CMK (cell line): Measurements from ENCODE around the gene KRTAP10-12.

Experiments
- DNase-seq: peaks from one replicate; pipeline ENCODE4 v3.0.0-alpha.2; 2010; ENCODE audit warnings: low read depth

KRTAP10-12 gene

DNA sequence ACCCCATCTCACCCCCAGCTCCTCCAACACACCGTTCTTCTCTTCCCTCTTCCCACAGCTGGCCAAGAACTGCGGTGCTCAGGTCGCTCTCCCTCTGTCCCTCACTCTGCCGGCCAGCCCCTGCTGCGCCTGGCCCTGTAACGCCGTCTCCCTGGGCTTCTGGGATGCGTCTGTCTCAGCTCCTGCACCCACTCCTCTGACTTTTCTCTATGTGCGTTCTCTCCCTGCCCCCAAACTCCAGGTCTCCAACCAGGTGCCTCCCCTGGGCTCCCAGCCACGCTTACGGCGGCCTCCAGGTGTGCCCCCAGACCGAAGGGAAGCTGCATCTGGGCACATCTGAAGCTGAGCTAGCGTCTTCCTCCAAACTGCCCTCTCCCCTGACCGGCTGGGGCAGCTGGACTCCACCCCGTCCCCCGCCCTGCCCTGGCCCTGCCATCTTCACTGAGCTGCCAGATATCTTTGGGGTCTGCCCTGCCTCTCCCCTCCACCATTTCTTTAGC, 2.6 kb downstream of the KRTAP10-12 start:
- DNase-seq = no peak

DNA sequence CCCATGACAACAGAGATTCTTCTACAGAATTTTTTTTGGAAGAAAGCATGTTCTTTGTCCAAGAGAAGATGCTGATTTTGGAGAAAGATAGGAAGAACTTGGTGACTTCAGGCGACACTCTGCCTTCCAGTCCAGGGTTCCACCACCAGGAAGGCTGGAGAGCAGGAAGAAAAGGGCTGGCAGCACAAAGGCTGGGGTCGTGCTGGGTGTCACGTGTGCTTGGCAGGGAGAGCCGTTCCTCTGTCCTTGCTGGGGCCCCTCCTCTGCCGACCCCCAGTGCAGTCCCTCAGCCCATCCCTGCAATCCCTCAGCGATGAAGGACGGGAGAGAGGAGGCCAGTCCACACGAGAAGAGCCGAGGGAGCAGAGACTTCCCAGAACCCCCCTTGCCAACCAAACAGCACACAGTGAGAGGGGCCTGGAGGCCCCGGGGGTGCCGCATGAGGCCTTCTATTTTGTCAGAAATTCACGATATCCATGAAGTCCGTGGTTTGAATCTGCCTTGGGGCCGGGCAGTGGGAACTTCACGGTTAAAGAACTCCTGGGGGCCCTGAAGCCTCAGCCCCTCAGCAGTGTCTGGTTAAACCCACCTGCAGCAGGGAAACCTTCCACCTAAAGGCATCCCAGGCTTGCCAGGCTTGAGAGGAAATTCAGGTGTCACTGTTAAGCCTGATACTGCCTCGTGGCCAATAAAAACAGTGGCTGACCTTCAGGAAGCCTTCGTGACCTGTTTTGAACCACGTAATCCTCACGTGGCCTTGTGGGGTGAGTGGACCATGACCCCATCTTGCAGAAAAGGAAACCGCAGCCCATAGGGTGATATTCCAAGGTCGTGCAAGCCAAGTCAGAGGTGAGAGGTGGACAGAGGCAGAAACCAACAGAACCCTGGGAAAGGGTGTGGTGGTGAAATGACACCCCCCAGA, 3.4 kb downstream of the KRTAP10-12 start:
- DNase-seq = no peak

- DNase-seq = no peak
Measured at GRCh38 chr21:44701023-44701400, 4.0 kb downstream of the KRTAP10-12 start.

DNA sequence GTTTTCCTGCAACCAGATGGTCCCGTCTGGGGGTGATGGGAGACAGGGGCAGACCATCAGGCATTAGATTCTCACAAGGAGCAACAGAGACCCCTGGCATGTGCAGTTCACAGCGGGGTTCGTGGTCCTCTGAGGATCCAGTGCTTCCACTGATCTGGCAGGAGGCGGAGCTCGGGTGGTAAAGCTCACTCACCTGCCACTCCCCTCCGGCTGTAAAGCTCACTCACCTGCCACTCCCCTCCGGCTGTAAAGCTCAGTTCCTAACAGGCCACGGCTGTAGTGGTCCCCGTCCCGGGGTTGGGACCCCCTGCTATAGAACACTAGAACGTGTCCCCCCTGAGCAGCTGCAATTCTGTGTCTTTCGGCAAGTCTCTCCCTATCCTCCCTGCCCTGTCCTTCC, 4.6 kb downstream of the KRTAP10-12 start:
- no peak for DNase-seq

GRCh38 chr21:44702111-44702972, 5.4 kb downstream of the KRTAP10-12 start:
- DNase-seq = no peak

DNA sequence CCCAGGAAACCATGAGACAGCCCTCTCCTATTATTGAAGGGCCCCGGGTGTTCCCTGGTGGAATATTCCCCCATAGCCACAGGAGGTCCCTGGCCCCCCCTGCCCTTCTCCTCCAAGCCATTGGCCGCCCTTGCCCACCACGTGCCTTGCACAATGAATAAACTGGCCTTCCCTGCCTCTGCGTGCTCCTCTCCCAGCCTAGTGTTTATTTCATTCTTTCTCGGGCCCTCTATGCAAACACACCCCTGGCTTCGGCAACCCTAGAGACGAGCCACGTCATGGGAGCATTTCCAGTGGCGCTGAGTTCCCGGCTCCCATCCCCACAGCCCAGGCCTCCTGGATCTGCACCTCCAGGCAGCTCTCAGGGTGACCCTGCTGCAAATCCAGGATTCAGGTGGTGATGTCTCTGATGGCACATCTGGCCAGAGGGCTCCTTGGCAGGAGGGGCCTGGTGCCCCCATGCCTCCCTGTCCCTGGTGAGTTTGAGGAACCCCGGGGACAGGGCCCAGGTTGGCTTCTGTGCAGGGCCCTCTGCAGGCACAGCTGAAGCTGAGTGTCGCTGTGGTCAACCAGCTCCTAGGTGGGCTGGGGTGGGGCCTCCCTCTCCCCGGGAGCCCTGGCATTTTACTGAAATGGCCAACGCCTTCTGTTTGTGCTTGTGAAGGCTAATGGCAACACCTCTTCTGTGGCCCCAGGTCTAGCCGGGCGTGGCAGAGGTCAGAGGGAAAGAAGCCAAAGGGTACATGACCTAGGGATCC, 6.2 kb downstream of the KRTAP10-12 start:
- no peak for DNase-seq

- DNase-seq = no peak
Measured at GRCh38 chr21:44703731-44704635, 7.0 kb downstream of the KRTAP10-12 start.

DNA sequence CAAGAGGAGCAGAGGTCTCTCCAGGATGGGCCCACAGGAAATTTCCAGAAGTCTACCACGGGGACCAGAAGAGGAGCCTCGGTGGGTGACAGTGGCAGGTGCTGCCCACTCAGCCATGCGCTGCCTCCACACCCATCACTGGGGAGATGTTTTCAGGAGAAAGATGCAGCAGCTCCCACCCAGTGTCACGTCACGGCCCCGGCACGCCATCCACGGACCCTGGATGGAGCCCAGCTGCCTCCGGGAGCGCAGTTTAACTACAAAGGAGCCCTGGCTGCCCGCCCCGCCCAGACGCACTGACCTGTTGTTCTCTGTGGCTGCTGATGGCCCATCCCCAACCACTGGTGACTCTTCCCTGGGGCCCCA, 7.6 kb downstream of the KRTAP10-12 start:
- no peak for DNase-seq

DNA sequence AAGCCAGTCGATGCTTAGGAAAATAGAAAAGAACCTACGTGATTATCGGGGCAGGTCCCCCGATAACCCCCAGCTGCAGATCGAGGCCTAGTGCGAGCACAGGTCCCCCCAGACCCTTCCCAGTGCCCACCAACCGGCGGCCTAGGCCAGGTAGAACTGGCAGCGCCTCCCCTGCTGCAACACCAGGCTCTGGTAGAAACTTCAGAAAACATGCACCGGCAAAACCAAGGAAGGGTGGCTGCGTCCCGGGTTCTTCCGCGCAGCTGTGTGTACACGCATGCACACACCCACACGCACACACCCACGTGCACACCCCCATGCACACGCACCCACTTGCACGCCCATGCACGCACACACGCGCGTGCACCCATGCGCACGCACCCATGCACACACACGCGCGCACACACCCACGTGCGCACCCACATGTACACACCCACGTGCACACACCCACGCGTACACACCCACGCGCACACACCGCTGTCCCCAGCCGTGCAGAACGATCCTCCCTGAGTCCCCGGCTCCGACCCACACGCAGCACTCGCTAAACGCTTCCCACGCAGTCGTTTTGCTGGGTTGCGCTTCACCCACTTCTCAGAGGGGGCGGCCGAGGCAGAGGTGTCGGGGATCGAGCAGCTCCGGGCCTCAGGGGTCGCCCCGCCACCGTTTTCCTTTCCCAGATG, 9.2 kb downstream of the KRTAP10-12 start:
- DNase-seq = no peak

- DNase-seq = no peak
Measured at GRCh38 chr21:44706706-44707581, 10.0 kb downstream of the KRTAP10-12 start.

DNA sequence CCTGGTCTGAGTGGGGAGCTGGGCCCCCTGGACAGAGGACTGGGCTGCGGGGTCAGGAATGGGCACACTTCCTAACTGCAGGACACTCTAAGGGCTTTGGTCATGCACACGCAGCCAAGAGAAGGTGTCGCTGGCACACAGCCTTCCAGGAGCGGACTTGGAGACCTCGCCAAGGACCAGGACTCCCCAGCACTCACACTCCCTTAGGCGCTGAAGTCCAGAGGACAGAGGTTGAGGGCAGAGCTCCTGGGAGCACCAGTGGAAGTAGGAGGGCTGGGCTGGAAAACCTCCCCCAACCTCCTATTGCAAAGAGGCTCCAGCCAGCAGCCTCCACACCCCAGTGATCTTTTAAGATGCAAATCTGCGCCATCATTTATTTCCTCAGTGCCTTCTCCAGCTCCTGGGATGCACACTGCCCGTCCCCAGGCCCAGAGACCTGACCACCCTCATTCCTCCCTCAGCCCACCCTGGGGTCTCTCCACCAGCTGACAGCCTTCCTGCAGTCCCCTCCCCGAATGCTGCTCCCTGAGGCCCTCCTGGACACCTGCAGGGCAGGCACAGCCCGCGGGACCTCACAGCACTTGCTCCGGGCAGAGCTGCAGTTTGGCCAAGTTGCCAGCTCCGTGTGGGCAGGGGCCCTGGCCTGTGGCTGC, 11.4 kb downstream of the KRTAP10-12 start:
- DNase-seq = no peak

- no peak for DNase-seq
Measured at GRCh38 chr21:44708866-44709425, 12.0 kb downstream of the KRTAP10-12 start.

DNA sequence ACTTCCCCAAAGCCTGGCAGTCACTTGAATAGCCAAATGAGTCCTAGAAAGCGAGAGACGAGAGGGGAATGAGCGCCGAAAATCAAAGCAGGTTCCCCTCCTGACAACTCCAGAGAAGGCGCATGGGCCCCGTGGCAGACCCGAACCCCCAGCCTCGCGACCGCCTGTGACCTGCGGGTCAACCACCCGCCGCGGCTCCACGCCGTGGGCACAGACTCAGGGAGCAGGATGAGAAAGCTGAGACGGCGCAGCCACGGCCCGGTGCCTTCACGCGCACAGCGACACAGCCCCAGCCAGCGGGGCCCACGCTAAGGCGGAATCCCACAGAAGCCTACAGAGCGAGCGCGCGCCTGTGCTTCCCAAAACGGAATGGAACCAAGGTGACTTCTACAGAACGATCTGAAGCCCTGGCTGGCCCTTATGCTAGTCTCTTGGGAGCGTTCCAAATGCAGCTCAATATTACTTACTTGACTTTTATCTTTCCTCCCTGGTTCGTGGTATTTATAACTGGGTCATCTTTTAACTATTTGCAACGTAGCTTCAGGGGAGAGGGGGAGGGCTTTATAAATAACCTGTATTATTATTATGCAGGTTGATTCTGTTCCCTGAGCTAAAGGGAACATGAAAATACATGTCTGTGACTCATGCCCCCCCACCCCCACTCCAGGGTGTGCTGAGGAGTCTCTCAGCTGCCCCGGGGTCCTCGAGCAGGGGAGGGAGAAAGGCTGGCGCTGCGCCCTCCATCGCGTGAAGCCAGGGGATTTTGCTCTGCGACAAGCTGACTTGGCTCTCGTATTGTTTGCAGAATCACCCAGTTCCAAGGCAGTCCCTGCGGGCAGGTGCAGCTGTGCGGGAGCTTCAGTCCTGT, 12.7 kb downstream of the KRTAP10-12 start:
- no peak for DNase-seq

DNA sequence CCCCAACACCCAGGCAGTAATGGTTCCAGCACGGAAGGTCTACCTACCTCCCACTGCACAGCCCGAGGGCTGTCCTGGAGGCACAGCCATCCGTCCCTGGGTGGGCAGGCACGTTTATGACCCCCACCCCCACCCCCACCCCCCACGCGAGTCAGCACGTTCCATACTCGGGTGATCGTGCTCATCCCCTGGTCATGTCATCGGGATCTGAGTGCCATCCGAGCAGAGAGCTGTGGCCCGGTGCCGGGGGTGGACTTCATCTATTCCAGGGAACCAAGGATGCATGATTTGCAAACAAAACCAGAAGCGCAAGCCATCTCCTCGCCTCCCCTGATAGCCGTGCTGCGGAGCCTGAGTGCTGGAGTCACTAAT, 13.3 kb downstream of the KRTAP10-12 start:
- DNase-seq = no peak

- DNase-seq = no peak
Measured at GRCh38 chr21:44710756-44711326, 13.9 kb downstream of the KRTAP10-12 start.

DNA sequence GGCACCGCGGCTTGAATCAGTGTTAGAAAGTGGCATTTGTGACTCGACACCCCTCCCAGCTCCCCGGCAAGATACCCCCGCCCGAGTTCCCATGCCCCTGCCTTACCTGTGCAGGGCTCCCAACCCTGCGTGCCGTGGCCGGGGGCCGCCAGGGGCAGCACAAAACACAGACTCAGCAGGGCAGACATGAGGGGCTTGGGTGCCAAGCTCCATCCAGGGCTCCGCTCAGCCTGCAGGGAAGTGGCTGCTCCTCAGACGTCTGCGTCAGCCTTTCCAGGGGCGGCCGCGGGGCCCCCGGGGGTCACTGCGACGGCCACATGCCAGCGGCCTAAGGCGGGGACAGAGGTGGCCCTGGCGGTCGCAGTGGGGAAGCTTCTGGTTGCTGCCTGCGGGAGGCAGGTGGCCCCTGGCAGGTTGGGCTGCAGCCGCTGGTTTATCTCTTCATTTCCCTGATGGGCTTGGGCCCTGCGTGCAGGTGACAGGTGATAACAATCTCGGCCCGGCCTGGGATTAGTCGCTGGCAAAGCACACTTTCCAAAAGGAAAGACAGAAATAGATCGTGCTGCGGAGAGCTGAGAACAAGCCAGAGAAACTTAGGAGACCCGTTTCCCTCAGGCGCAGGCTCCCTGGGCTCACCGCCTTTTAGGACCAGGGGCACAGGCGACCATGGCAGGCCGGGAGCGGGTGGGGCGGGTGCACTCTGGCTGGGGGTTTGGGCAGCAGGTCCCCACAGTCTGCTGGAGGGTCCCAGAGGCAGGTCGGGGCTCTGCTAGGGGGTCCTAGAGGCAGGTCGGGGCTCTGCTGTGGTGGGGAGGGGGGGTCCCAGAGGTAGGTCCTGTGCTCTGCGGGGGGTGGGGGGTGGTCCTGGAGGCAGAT, 14.6 kb downstream of the KRTAP10-12 start, which contains the start of gene TSPEAR:
Gene TSPEAR, minus strand, starts transcription at position 246 of the 876 bp plus-strand sequence. Its CDS starts 58 bp downstream, at position 188.
- no peak for DNase-seq
